GM18951 (cell line): ENCODE results near the gene RXFP4.

Experiments
- POLR2A ChIP-seq: IDR thresholded peaks from 4 replicates; pipeline ENCODE4 v1.6.1; 2011; ENCODE audit warnings: mild to moderate bottlenecking; ENCODE audit not compliant: insufficient read length, insufficient read depth; ENCODE audit errors: extremely low read depth
- in situ Hi-C: fragments of 300-500 bp; cut with MboI; formaldehyde crosslinking; loops from one replicate; pipeline ENCODE4 v1.12.0; 2022; ENCODE audit warnings: low sequenced_read_pairs, mixed read lengths, inconsistent platforms; ENCODE audit not compliant: unreplicated experiment

The RXFP4 gene

GRCh38 chr1:155957411-155957915, 16.0 kb downstream of the RXFP4 start:
- in situ Hi-C loops, result no loop called here
- no peak for TF ChIP-seq POLR2A

GRCh38 chr1:155960081-155960745, 18.8 kb downstream of the RXFP4 start:
- TF ChIP-seq POLR2A, result no peak
- in situ Hi-C loops, result no loop called here

DNA sequence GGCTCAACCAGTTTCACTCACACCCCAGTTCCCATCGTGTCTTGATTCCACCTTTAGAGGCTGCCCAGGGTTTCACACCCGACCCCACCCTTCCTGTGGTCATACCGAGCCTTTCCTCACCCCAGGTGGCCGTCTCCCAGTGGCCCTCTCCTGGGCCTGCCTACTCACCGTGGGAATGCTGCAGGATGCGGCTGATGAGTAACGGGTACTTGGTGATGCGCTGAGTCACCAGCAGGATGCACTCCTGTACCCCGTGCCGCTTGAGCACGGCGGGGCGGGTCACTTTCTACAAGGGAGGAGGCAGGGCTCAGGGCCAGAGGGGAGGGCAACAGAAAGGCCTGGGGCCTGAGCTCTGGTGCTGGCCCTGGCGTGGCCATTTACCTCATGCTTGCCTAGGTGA, 20.5 kb downstream of the RXFP4 start:
- TF ChIP-seq POLR2A, result no peak
- in situ Hi-C loops, result no loop called here

DNA sequence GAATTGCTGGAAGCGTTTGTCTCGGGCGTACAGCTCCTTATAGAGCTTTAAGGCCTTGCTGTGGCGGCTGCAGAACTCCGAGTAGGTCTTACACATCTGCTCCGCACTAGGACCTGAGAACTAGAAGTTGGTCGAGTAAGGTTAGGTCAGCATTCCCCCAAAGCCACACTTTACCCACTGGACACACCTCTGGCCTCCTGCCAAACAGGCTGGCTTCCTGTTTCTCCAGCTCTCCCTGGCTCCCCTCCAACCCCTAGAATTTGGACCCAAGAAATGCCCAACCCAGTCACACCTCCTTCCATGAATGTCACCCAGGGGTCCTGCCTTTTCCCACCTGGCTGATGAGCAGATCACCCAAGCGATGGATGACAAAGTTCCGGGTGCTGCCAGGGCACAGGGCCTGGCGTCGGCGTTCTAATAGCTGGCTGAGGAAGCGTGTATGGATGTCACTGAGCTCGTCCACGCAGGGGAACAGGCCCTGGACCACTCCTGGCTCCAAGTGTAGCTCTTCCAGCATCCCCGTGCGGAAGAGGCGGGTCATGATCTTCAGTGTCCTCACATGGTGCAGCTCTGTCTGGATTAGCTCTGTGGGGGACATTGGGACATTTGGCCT, 21.3 kb downstream of the RXFP4 start:
- in situ Hi-C loops, result no loop called here

DNA sequence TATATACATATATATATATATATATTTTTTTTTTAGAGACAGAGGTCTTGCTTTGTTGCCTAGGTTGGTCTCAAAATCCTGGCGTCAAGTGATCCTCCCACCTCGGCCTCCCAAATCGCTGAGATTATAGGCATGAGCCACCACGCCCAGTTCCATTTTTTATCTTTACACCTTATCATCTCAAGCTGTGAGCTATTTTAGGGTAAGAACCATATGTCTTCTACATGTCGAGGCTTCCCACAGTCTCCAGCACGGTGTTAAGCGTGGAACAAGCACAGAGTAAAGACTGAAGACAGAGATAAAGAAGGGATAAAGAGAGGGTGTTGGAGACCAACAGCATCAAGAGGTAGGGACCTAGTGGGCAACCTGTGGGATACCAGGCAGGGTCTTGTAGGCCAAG, 22.8 kb downstream of the RXFP4 start:
- in situ Hi-C loops, result no loop called here
- no peak for TF ChIP-seq POLR2A

More for the DNA sequence above, 21.3 kb downstream of the RXFP4 start:
- no peak for TF ChIP-seq POLR2A

GRCh38 chr1:155966135-155966534, 24.7 kb downstream of the RXFP4 start:
- in situ Hi-C loops, result no loop called here

DNA sequence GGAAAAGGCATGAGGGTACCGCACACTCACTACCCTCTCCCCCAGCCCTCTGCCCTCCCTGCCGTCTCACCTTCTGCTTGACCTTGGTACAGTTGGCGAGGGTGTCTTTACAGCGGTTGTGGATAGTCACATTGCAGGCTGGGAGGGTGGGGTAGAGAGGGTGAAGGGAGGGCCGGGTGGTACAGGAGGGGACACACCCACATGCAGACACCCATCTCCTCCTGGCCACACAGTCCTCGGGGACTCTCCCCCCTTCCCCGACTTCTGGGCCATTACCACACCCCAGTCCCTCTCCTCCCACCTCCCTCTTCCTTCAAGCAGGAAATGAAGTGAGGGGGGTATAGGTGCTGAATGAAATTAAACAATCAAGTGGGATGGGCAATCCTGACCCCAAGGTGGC, 25.3 kb downstream of the RXFP4 start:
- no peak for TF ChIP-seq POLR2A
- in situ Hi-C loops, result no loop called here

More at GRCh38 chr1:155966135-155966534, 24.7 kb downstream of the RXFP4 start:
- peak; percentile 17 for TF ChIP-seq POLR2A

DNA sequence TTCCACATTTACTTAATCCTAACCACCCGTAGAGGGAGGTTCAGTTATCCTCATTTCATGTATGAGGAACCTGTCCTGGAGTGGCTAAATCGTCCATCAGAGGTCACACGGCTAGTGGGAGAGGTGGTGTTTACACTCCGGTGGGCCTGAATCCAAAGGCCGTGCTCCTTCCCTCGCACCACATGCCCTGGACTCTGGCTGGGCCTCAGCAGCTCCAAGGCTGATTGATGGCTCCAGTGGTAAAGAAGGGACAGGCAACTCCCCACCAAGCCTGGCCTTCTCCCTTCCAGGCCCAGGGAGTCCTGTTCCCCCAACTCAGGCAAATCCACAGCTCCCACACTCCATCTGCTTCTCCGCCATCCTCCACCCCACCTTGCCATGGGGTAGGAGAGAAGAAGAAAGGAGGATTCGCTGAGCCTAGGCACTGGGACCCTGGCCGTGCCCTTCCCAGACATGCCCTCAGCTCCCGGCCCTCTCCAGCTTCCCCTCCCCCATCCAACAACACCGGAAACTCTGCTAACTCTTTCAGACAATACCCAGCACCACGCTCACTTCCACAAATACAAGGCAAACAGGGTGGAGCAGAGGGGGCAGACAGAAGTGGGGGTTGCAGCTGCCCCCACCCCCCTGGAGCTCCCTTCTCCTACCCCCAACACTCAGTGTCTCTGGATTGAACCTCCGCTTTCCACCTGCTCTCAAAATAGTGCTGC, 26.1 kb downstream of the RXFP4 start:
- TF ChIP-seq POLR2A, result no peak
- in situ Hi-C loops, result no loop called here

GRCh38 chr1:155968051-155968400, 26.6 kb downstream of the RXFP4 start:
- in situ Hi-C loops, result no loop called here
- TF ChIP-seq POLR2A, result no peak

DNA sequence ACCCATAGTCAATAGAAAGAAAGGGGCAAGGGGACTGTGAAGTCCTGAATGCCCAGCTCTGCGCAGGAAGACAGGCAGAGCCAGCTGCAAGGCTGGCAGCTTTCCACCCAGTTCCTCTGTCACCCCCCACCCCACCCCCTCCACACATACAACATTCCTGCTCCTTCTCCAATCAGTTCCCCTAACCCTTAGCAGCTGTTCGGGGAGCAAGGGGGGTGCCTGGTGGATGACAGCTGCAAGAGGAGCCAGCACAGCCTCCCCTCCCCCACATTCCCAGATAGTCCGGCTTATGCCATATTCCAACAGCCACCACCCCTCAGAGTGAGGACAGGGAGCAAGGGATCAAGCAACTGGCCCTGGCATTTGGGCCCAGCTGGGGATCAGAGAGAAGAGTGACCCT, 27.2 kb downstream of the RXFP4 start:
- in situ Hi-C loops, result no loop called here
- TF ChIP-seq POLR2A, result no peak

GRCh38 chr1:155969377-155969791, 27.9 kb downstream of the RXFP4 start:
- no peak for TF ChIP-seq POLR2A
- in situ Hi-C loops, result no loop called here

- in situ Hi-C loops, result no loop called here
- TF ChIP-seq POLR2A, result peak; percentile 28
These were observed 29.2 kb downstream of the RXFP4 start for GRCh38 chr1:155970531-155971167.
